Measurements from ENCODE around the gene URB1.
A peak's percentile ranks its signal among the peaks of the same experiment; 100 is the strongest.

The URB1 gene

GRCh38 chr21:32392880-32393676 lies at the start of gene URB1 (continued):
- TF ChIP-seq KLF1 (tag by site-specific recombination; IDR thresholded peaks at IDR 0.05) = peak; percentile 50; the same call in 1 of the 2 replicates
- TF ChIP-seq SCRT2 (tag by site-specific recombination; IDR thresholded peaks at IDR 0.05) = no peak; the same call in 1 of the 2 replicates
- TF ChIP-seq ZNF10 (tag by site-specific recombination; IDR thresholded peaks at IDR 0.05) = 0 out of 2 replicates have a peak, but pooled peaks have one; percentile 7
- no peak for TF ChIP-seq ZNF555 (tag by site-specific recombination; conservative IDR thresholded peaks at IDR 0.05)

- ChIA-PET CTCF (no interaction called here), POLR2A (no interaction called here)
- no peak overlapping the region for H3K27ac ChIP-seq (ENCODE audit: extremely low read depth, low read depth, low read length)
- no peaks in the 10 kb centered on the region for H3K9me3 ChIP-seq (ENCODE audit: control insufficient read depth, insufficient read depth, low read depth, low read length)
- no peak overlapping the region for H3K4me3 ChIP-seq (ENCODE audit: low read depth, low read length)
- no peaks in the 10 kb centered on the region for H3K4me1 ChIP-seq (ENCODE audit: control insufficient read depth, insufficient read depth, low read length)
- TF ChIP-seq ZNF19 (tag by site-specific recombination; IDR thresholded peaks at IDR 0.05; ENCODE audit: low read depth) (no peak), CTCF (tag by site-specific recombination; IDR thresholded peaks at IDR 0.05) (no peak), ZBTB1 (tag by site-specific recombination; IDR thresholded peaks at IDR 0.05) (no peak), PBX3 (CRISPR knock-in tag; IDR thresholded peaks at IDR 0.05) (no peak), HOXD13 (CRISPR knock-in tag; IDR thresholded peaks at IDR 0.05; ENCODE audit: borderline replicate concordance) (no peak), ZNF48 (tag by site-specific recombination; IDR thresholded peaks at IDR 0.05) (no peak), ZNF426 (tag by site-specific recombination; IDR thresholded peaks at IDR 0.05) (no peak), ZNF692 (tag by site-specific recombination; IDR thresholded peaks at IDR 0.05) (no peak), ZNF596 (tag by site-specific recombination; IDR thresholded peaks at IDR 0.05) (no peak), ZNF18 (tag by site-specific recombination; IDR thresholded peaks at IDR 0.05) (no peak), ZNF211 (tag by site-specific recombination; IDR thresholded peaks at IDR 0.05; ENCODE audit: low read depth) (no peak), ZNF239 (tag by site-specific recombination; IDR thresholded peaks at IDR 0.05) (no peak), ZNF26 (tag by site-specific recombination; IDR thresholded peaks at IDR 0.05) (no peak), ZNF585B (tag by site-specific recombination; IDR thresholded peaks at IDR 0.05) (no peak), ZNF121 (tag by site-specific recombination; IDR thresholded peaks at IDR 0.05) (no peak), ZNF155 (tag by site-specific recombination; IDR thresholded peaks at IDR 0.05) (no peak), ZBTB11 (tag by site-specific recombination; conservative IDR thresholded peaks at IDR 0.05; ENCODE audit: low read depth) (no peak), ZNF544 (tag by site-specific recombination; IDR thresholded peaks at IDR 0.05) (no peak), ZNF24 (tag by site-specific recombination; IDR thresholded peaks at IDR 0.05) (no peak), KLF17 (tag by site-specific recombination; IDR thresholded peaks at IDR 0.05) (no peak)
- H3K36me3 ChIP-seq (ENCODE audit: control insufficient read depth in 2 of 2, insufficient read depth in 1 of 2, low read length in 2 of 2) = no peaks in the 10 kb centered on the region
Measured at GRCh38 chr21:32437729-32438128, 44.9 kb upstream of the URB1 start.

Measured in HEK293 (cell line).